OCI-LY1 (cell line): ENCODE measurements around the gene PCBP3.

ENCODE experiments used
- H2AFZ ChIP-seq: fragments of 200-600 bp; sonication (generic), shearing (Covaris generic); 2 replicates; pipeline ENCODE4 v1.6.0; 2014; ENCODE audit warnings: antibody characterized with exemption, mild to moderate bottlenecking, low read length
- H3F3A ChIP-seq: fragments of 200-600 bp; sonication (generic), shearing (Covaris generic); 2 replicates; pipeline ENCODE4 v1.6.0; 2014; ENCODE audit warnings: mild to moderate bottlenecking, antibody characterized with exemption, low read length, moderate library complexity; ENCODE audit not compliant: insufficient read depth
- H3K27ac ChIP-seq: fragments of 200-600 bp; sonication (generic); 2 replicates; pipeline ENCODE4 v1.5.1; 2014; ENCODE audit warnings: low read length, mixed run types, mild to moderate bottlenecking, low read depth; ENCODE audit not compliant: poor library complexity, severe bottlenecking
- H3K27me3 ChIP-seq: fragments of 200-600 bp; sonication (generic); 2 replicates; pipeline ENCODE4 v1.6.0; 2014; ENCODE audit warnings: antibody characterized with exemption, mild to moderate bottlenecking, low read length, moderate library complexity; ENCODE audit not compliant: insufficient read depth
- H3K36me3 ChIP-seq: fragments of 200-600 bp; sonication (generic); 2 replicates; pipeline ENCODE4 v1.6.1; 2014; ENCODE audit warnings: mild to moderate bottlenecking, antibody characterized with exemption, low read length, moderate library complexity, mixed read lengths; ENCODE audit not compliant: insufficient read depth
- H3K4me1 ChIP-seq: fragments of 200-600 bp; sonication (generic); 2 replicates; pipeline ENCODE4 v1.5.1; 2014; ENCODE audit warnings: mild to moderate bottlenecking, low read length, moderate library complexity; ENCODE audit not compliant: insufficient read depth, severe bottlenecking
- H3K4me2 ChIP-seq: fragments of 200-600 bp; sonication (generic), shearing (Covaris generic); 2 replicates; pipeline ENCODE4 v1.6.1; 2014; ENCODE audit warnings: low read length
- H3K4me3 ChIP-seq: fragments of 200-600 bp; sonication (generic); 2 replicates; pipeline ENCODE4 v1.5.1; 2014; ENCODE audit warnings: low read length, low read depth, mild to moderate bottlenecking, mixed read lengths; ENCODE audit not compliant: poor library complexity, severe bottlenecking
- H3K79me2 ChIP-seq: fragments of 200-600 bp; shearing (Covaris generic); 2 replicates; pipeline ENCODE4 v1.6.1; 2016; ENCODE audit warnings: mixed run types, low read length, mixed read lengths; ENCODE audit not compliant: insufficient read depth
- H3K9ac ChIP-seq: fragments of 200-600 bp; sonication (generic), shearing (Covaris generic); 2 replicates; pipeline ENCODE4 v1.6.1; 2014; ENCODE audit warnings: mild to moderate bottlenecking, low read length, mixed read lengths
- H3K9me2 ChIP-seq: fragments of 200-600 bp; sonication (generic), shearing (Covaris generic); 2 replicates; pipeline ENCODE4 v1.6.1; 2014; ENCODE audit warnings: low read depth, mild to moderate bottlenecking, low read length, mixed read lengths
- H3K9me3 ChIP-seq: fragments of 200-600 bp; shearing (Covaris generic); 2 replicates; pipeline ENCODE4 v1.6.1; 2014; ENCODE audit warnings: low read length, mixed read lengths
- H4K20me1 ChIP-seq: fragments of 200-600 bp; sonication (generic), shearing (Covaris generic); 2 replicates; pipeline ENCODE4 v1.6.0; 2016; ENCODE audit warnings: mild to moderate bottlenecking, low read length; ENCODE audit not compliant: insufficient read depth
- EZH2 ChIP-seq: fragments of 200-600 bp; sonication (generic), shearing (Covaris generic); IDR thresholded peaks from 2 replicates; pipeline ENCODE4 v1.8.0; 2017; ENCODE audit warnings: borderline replicate concordance, mixed run types, mild to moderate bottlenecking, antibody characterized with exemption, low read length, moderate library complexity, mixed read lengths
- TF ChIP-seq, protein P1 (sequence below): fragments of 200-600 bp; sonication (generic), shearing (Covaris generic); IDR thresholded peaks from 2 replicates; pipeline ENCODE4 v1.5.1; 2017; ENCODE audit warnings: mild to moderate bottlenecking, antibody characterized with exemption, low read length, moderate library complexity, mixed read lengths

Gene PCBP3

DNA sequence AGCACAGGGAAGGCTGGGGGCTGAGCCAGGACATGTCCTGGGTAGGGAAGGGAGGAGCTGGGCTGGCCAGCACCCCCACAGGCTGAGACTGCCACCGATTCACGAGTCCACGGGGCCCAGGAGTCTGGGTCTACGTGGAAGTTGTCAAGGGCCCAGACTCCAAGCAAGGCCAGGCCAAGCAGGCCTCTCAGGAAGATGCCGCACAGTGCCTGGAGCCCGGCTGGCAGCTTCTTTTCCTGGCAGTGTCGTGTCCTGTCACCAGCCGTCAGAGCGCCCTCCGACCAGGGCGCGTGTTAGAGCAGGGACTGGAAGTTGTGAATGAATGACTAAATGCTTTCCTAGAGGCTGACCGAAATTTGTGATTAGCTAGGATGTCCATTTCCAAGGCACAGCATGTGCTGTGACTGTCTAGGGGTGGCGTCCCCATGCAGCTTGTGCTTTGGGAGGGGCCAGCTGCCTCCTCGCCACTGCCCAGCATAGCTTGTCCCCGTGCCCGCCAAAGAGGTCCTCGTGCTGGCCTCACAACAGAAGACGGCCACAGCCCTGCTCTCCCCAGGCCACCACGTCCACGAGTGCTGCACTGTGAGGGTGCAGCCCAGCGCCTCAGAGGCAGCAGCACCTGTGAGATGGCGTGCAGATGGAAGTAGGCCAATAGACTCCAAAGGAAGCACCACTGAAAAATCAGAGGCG is 190.6 kb downstream of the PCBP3 start:
- no peaks in the 10 kb centered on the region for H4K20me1 ChIP-seq
- H3K4me2 ChIP-seq, result no peak overlapping the region
- no peaks in the 10 kb centered on the region for H3K79me2 ChIP-seq
- H3K4me3 ChIP-seq, result no peak overlapping the region
- no peaks in the 10 kb centered on the region for H3F3A ChIP-seq
- no peaks in the 10 kb centered on the region for H3K27me3 ChIP-seq
- H3K9me3 ChIP-seq, result no peaks in the 10 kb centered on the region
- TF ChIP-seq EZH2, result no peak
- TF ChIP-seq, protein P1, sequence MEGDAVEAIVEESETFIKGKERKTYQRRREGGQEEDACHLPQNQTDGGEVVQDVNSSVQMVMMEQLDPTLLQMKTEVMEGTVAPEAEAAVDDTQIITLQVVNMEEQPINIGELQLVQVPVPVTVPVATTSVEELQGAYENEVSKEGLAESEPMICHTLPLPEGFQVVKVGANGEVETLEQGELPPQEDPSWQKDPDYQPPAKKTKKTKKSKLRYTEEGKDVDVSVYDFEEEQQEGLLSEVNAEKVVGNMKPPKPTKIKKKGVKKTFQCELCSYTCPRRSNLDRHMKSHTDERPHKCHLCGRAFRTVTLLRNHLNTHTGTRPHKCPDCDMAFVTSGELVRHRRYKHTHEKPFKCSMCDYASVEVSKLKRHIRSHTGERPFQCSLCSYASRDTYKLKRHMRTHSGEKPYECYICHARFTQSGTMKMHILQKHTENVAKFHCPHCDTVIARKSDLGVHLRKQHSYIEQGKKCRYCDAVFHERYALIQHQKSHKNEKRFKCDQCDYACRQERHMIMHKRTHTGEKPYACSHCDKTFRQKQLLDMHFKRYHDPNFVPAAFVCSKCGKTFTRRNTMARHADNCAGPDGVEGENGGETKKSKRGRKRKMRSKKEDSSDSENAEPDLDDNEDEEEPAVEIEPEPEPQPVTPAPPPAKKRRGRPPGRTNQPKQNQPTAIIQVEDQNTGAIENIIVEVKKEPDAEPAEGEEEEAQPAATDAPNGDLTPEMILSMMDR, result no peak
- no peaks in the 10 kb centered on the region for H3K36me3 ChIP-seq
- no peaks in the 10 kb centered on the region for H3K9me2 ChIP-seq
- H3K27ac ChIP-seq, result no peak overlapping the region
- H2AFZ ChIP-seq, result no peak overlapping the region
- H3K9ac ChIP-seq, result no peak overlapping the region
- H3K4me1 ChIP-seq, result no peaks in the 10 kb centered on the region

DNA sequence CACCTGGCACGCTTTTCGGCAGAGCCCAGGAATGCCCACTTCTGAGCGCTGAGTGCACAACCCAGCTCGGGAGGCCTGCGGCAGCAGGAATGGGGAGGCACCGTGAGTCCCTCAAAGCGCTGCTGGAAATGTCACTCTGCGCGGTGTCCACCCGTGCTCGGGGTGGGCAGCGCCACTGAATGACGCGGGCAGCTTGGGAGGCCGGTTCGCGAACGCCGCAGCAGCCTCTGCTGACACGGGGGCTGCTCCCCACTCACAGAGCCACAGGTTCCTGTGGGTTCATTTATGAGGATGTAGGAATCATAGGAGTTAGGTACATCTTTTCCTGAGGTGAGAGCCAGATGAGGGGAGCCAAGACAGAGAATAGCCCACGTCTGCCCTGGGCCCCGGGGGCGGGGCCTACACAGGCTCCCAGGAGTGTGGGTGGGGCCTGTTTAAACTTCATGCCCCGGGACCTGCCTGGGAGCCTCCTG is 191.3 kb downstream of the PCBP3 start:
- no peaks in the 10 kb centered on the region for H3K9me3 ChIP-seq
- H4K20me1 ChIP-seq, result no peaks in the 10 kb centered on the region
- no peaks in the 10 kb centered on the region for H3K27me3 ChIP-seq
- no peaks in the 10 kb centered on the region for H3F3A ChIP-seq
- H3K9me2 ChIP-seq, result no peaks in the 10 kb centered on the region
- H3K4me1 ChIP-seq, result no peaks in the 10 kb centered on the region
- no peaks in the 10 kb centered on the region for H3K79me2 ChIP-seq
- no peak overlapping the region for H3K27ac ChIP-seq
- no peak overlapping the region for H3K9ac ChIP-seq
- no peaks in the 10 kb centered on the region for H3K36me3 ChIP-seq
- no peak overlapping the region for H2AFZ ChIP-seq
- no peak overlapping the region for H3K4me3 ChIP-seq
- no peak overlapping the region for H3K4me2 ChIP-seq
- no peak for TF ChIP-seq EZH2
- TF ChIP-seq, protein P1, result no peak

GRCh38 chr21:45835301-45836267 is 192.1 kb downstream of the PCBP3 start:
- Histone ChIP-seq H3K79me2 (no peaks in the 10 kb centered on the region), H3K27ac (no peak overlapping the region)

More at GRCh38 chr21:45835301-45836267, 192.1 kb downstream of the PCBP3 start:
- no peaks in the 10 kb centered on the region for H3K9me2 ChIP-seq
- no peaks in the 10 kb centered on the region for H3K9me3 ChIP-seq
- no peak for TF ChIP-seq EZH2
- TF ChIP-seq, protein P1, result no peak
- H4K20me1 ChIP-seq, result no peaks in the 10 kb centered on the region
- no peaks in the 10 kb centered on the region for H3K36me3 ChIP-seq
- H3K4me1 ChIP-seq, result no peaks in the 10 kb centered on the region
- H3F3A ChIP-seq, result no peaks in the 10 kb centered on the region
- no peak overlapping the region for H3K9ac ChIP-seq
- H2AFZ ChIP-seq, result no peak overlapping the region
- no peak overlapping the region for H3K4me3 ChIP-seq
- H3K27me3 ChIP-seq, result no peaks in the 10 kb centered on the region
- H3K4me2 ChIP-seq, result no peak overlapping the region
